Measurements from ENCODE around the gene UBE2N.

- TF ChIP-seq CTCF (IDR thresholded peaks at IDR 0.05) (no peak), POLR2A (IDR thresholded peaks at IDR 0.05) (no peak), POLR2AphosphoS5 (IDR thresholded peaks at IDR 0.05) (no peak)
Observed at GRCh38 chr12:93397412-93397811, 44.3 kb downstream of the UBE2N start.

Data from prostate gland (tissue), 2 donors.